K562 (cell line): ENCODE data around the gene SLC7A4. TPM values are rescaled to one million over a fixed set of nuclear protein-coding genes. Genes with fewer than 3 reads are reported as not detected.

Source experiments
- ATAC-seq: fragments of 200-7000 bp; cut with Tn5 transposase; 3 replicates; pipeline ENCODE4 v1.9.1; 2020; ENCODE audit warnings: moderate library complexity
- BruUV-seq: library from RNA; stranded (reverse); fragments of 400-500 nt; replicated peaks from 2 replicates; lab custom pipeline; 2021; lab: Mats Ljungman, UMichigan
- CTCF ChIA-PET: fragments of 300-600 bp; formaldehyde crosslinking; extraction: SDS; loops from one replicate; lab custom pipeline; 2021; ENCODE audit warnings: low intra/inter-chr PET ratio; lab: Yijun Ruan, JAX
- POLR2A ChIA-PET: fragments of 300-600, 350-650 bp; sonication (Branson Sonifier 250); formaldehyde crosslinking; extraction: SDS; loops from one replicate; lab custom pipeline; 2021; ENCODE audit warnings: antibody characterized with exemption, inconsistent platforms; lab: Yijun Ruan, JAX
- DNase-seq, 4 experiments: peaks; one replicate each; pipeline versions ENCODE4 v3.0.0 to v3.0.0-alpha.2; 2011 to 2018; ENCODE audit warnings: low spot score in 3 of 4, mixed read lengths in 3 of 4; ENCODE audit errors: extremely low read depth in 1 of 4
- FAIRE-seq: peaks from 2 replicates; lab custom pipeline; 2011; peaks lifted over from hg19 to GRCh38; lab: Jason Lieb, UNC
- H2AFZ ChIP-seq: 2 replicates; pipeline ENCODE4 v1.6.0; 2011; ENCODE audit warnings: low read depth, low read length, control low read depth, inconsistent platforms
- H3K27ac ChIP-seq: fragments of 200-600 bp; 3 replicates; pipeline ENCODE4 v1.8.0; 2011; ENCODE audit warnings: low read depth, mild to moderate bottlenecking, control low read depth, inconsistent platforms, low read length, moderate library complexity, mixed read lengths; ENCODE audit errors: extremely low read depth
- H3K27me3 ChIP-seq, 2 experiments: fragments of 300-600 bp in 1 of 2; 2 replicates in 1 of 2; 3 replicates in 1 of 2; pipeline versions ENCODE4 v1.6.0 to v1.8.0; 2011; ENCODE audit warnings: inconsistent platforms in 2 of 2, low read length in 2 of 2, mild to moderate bottlenecking in 1 of 2, mixed read lengths in 1 of 2, moderate library complexity in 1 of 2; ENCODE audit not compliant: control insufficient read depth in 2 of 2, insufficient read depth in 2 of 2
- H3K36me3 ChIP-seq: fragments of 300-600 bp; 3 replicates; pipeline ENCODE4 v1.8.0; 2011; ENCODE audit warnings: mild to moderate bottlenecking, low read length, inconsistent platforms; ENCODE audit not compliant: control insufficient read depth, insufficient read depth
- H3K4me1 ChIP-seq, 2 experiments: fragments of 200-600 bp in 1 of 2; replicated peaks in 1 of 2; 2 replicates in 1 of 2; 3 replicates in 1 of 2; pipeline versions ENCODE4 v1.5.1 to v1.8.0; 2011; ENCODE audit warnings: inconsistent platforms in 2 of 2, low read length in 2 of 2, mild to moderate bottlenecking in 1 of 2, mixed read lengths in 1 of 2, moderate library complexity in 1 of 2; ENCODE audit not compliant: control insufficient read depth in 2 of 2, insufficient read depth in 2 of 2
- H3K4me2 ChIP-seq: 2 replicates; pipeline ENCODE4 v1.6.1; 2011; ENCODE audit warnings: low read length, control low read depth, inconsistent platforms, mixed read lengths; ENCODE audit not compliant: insufficient read depth
- H3K4me3 ChIP-seq: fragments of 200-600 bp; sonication (generic), shearing (Covaris generic); 2 replicates; pipeline ENCODE4 v1.5.1; 2016; ENCODE audit warnings: control low read depth, inconsistent platforms
- H3K79me2 ChIP-seq: fragments of 200-600 bp; 3 replicates; pipeline ENCODE4 v1.8.0; 2011; ENCODE audit warnings: low read length, inconsistent platforms; ENCODE audit not compliant: control insufficient read depth, insufficient read depth
- H3K9ac ChIP-seq, 2 experiments: 2 replicates each; pipeline versions ENCODE4 v1.6.0 to v1.6.1; 2011; ENCODE audit warnings: low read depth in 2 of 2, low read length in 2 of 2, control low read depth in 1 of 2, inconsistent platforms in 1 of 2, mild to moderate bottlenecking in 1 of 2, mixed read lengths in 1 of 2; ENCODE audit not compliant: insufficient read depth in 1 of 2
- H3K9me1 ChIP-seq: one replicate; pipeline ENCODE4 v1.6.0; 2011; ENCODE audit warnings: inconsistent platforms, mild to moderate bottlenecking, low read length, moderate library complexity; ENCODE audit not compliant: control insufficient read depth, insufficient read depth
- H3K9me3 ChIP-seq: replicated peaks from 2 replicates; pipeline ENCODE4 v1.5.1; 2011; ENCODE audit warnings: low read depth, low read length, inconsistent platforms; ENCODE audit not compliant: control insufficient read depth, insufficient read depth
- H4K20me1 ChIP-seq: replicated peaks from 2 replicates; pipeline ENCODE4 v1.6.1; 2011; ENCODE audit warnings: low read length, inconsistent platforms, mixed read lengths; ENCODE audit not compliant: control insufficient read depth, insufficient read depth
- CTCF ChIP-seq, 3 experiments: IDR thresholded peaks in 2 of 3; conservative IDR thresholded peaks in 1 of 3; 2 replicates each; pipeline ENCODE4 v1.5.1; 2011 to 2012; ENCODE audit warnings: low read length in 3 of 3, mild to moderate bottlenecking in 3 of 3, control low read depth in 2 of 3, improper control_type of control experiment in 1 of 3, inconsistent platforms in 1 of 3, low read depth in 1 of 3, mixed read lengths in 1 of 3, moderate library complexity in 1 of 3; ENCODE audit not compliant: insufficient read depth in 2 of 3
- GABPB1 ChIP-seq: sonication (generic); formaldehyde crosslinking; IDR thresholded peaks from 2 replicates; pipeline ENCODE4 v1.8.0; 2022; ENCODE audit warnings: mild to moderate bottlenecking, missing genetic modification reagents
- GMEB1 ChIP-seq: fragments of 250-450 bp; sonication (Bioruptor Pico); IDR thresholded peaks from 2 replicates; pipeline ENCODE4 v1.4.0; 2020; ENCODE audit warnings: mild to moderate bottlenecking
- GTF2A2 ChIP-seq: IDR thresholded peaks from 2 replicates; pipeline ENCODE4 v1.6.1; 2016; ENCODE audit warnings: mild to moderate bottlenecking, missing genetic modification characterization, missing compliant biosample characterization
- KLF6 ChIP-seq: fragments of 250-450 bp; sonication (Bioruptor Pico); IDR thresholded peaks from 2 replicates; pipeline ENCODE4 v1.4.0; 2020; ENCODE audit warnings: mild to moderate bottlenecking, moderate library complexity, borderline replicate concordance
- MBD2 ChIP-seq: sonication (generic); IDR thresholded peaks from 2 replicates; pipeline ENCODE4 v1.6.1; 2016; ENCODE audit warnings: low read depth, borderline replicate concordance
- POLR2G ChIP-seq: fragments of 200-400 bp; formaldehyde crosslinking; IDR thresholded peaks from 2 replicates; pipeline ENCODE4 v1.6.1; 2017; ENCODE audit warnings: low read depth, mild to moderate bottlenecking, antibody characterized with exemption, low read length, moderate library complexity
- SMAD2 ChIP-seq: fragments of 150-350 bp; IDR thresholded peaks from 2 replicates; pipeline ENCODE4 v1.6.1; 2014; ENCODE audit warnings: low read depth, mild to moderate bottlenecking, low read length
- SP1 ChIP-seq: sonication (generic); formaldehyde crosslinking; IDR thresholded peaks from 2 replicates; pipeline ENCODE4 v1.8.1; 2022; ENCODE audit warnings: mild to moderate bottlenecking, missing genetic modification reagents
- STAT6 ChIP-seq: sonication (generic); formaldehyde crosslinking; IDR thresholded peaks from 2 replicates; pipeline ENCODE4 v1.8.1; 2023; ENCODE audit warnings: mild to moderate bottlenecking, missing genetic modification reagents
- TAF1 ChIP-seq: IDR thresholded peaks from 2 replicates; pipeline ENCODE4 v1.6.1; 2011; ENCODE audit warnings: mild to moderate bottlenecking, low read length, moderate library complexity; ENCODE audit not compliant: insufficient read depth, control insufficient read depth, severe bottlenecking; ENCODE audit errors: extremely low read depth
- ZNF41 ChIP-seq: fragments of 250-450 bp; sonication (Bioruptor Pico); conservative IDR thresholded peaks from 2 replicates; pipeline ENCODE4 v1.4.0; 2020; ENCODE audit warnings: mild to moderate bottlenecking
- WGBS: fragments of 100-300 bp; shearing (Covaris generic); methylation state at CpG from one replicate; pipeline ENCODE4 v1.1.6; 2016; ENCODE audit warnings: low coverage, mixed read lengths; ENCODE audit not compliant: insufficient coverage; ENCODE audit errors: missing lambda C conversion rate; 5-methylcytosine and 5-hydroxymethylcytosine counted together
- in situ Hi-C: fragments of 300-500 bp; cut with MboI; formaldehyde crosslinking; loops from 4 replicates; pipeline ENCODE4 v1.15.0; 2018; ENCODE audit warnings: inconsistent platforms, mixed read lengths
- intact Hi-C: fragments of 100-400 bp; cut with micrococcal nuclease; formaldehyde crosslinking; loops from 2 replicates; pipeline ENCODE4 v1.14.2; 2022
- polyA plus RNA-seq, 8 experiments: library from polyadenylated mRNA; depleted of rRNA in 4 of 8; stranded (reverse) in 5 of 8; unstranded in 3 of 8; fragments of >200 nt; fragmentation: Nextera tagmentation in 2 of 8; fragmentation: Illumina TruSeq in 1 of 8; extraction: Ambion mirVana in 2 of 8; extraction: Trizol in 1 of 8; gene quantifications; 2 replicates each; pipeline versions ENCODE4 v1.2.1 to v1.2.3, GENCODE V29; 2011 to 2014; ENCODE audit warnings: inconsistent platforms in 1 of 8, missing spikeins in 1 of 8
- total RNA-seq, 7 experiments: library from RNA; depleted of rRNA in 6 of 7; stranded (reverse); fragments of >200 nt in 6 of 7; fragmentation: Illumina TruSeq in 2 of 7; extraction: Trizol in 2 of 7; gene quantifications; 2 replicates each; pipeline versions ENCODE4 v1.2.1 to v1.2.3, GENCODE V29; 2011 to 2021; ENCODE audit warnings: low replicate concordance in 1 of 7

SLC7A4 gene
- total and polyA plus RNA-seq, 9 of the 15 experiments (the other 6 are each of a cell fraction or from before 2014, with no cell fraction given), result not detected

GRCh38 chr22:21054714-21055563, 22.6 kb upstream of the SLC7A4 start (continued):
- no peak for TF ChIP-seq GMEB1

- 30% methylated on average over 15 of the region's 15 CpGs for WGBS
- peak overlapping the region in 1 of 2 experiments; percentile 75; a peak in 1 of 4 replicates for H3K9ac ChIP-seq
- ChIA-PET CTCF (no interaction called here), POLR2A (interaction anchor here (0.6 to 6.1 kb wide), 10 partner anchors 9 to 840 kb away, joined by 3 to 54 read pairs (median 4); partner anchors contain the start of gene LRRC74B)
- no peak for ATAC-seq
- H3K36me3 ChIP-seq, result no peaks in the 10 kb centered on the region
- intact Hi-C loops, result no loop called here
- H3K27ac ChIP-seq, result no peak overlapping the region
- peaks cover 15% of the 10 kb centered on the region for H3K9me1 ChIP-seq
- H3K79me2 ChIP-seq, result no peaks in the 10 kb centered on the region
- H3K9me3 ChIP-seq, result no peaks in the 10 kb centered on the region
- no TSS peak for BruUV-seq
- H4K20me1 ChIP-seq, result peaks cover 37% of the 10 kb centered on the region; the same call in 1 of the 2 replicates
- no peak for FAIRE-seq
- no peak overlapping the region for H3K4me2 ChIP-seq
- no peak overlapping the region for H2AFZ ChIP-seq
- H3K27me3 ChIP-seq, result peaks cover 23 to 72% of the 10 kb centered on the region in 2 experiments; a peak in 4 of 5 replicates
- peaks cover 26 to 40% of the 10 kb centered on the region in 2 experiments for H3K4me1 ChIP-seq
- in situ Hi-C loops, result no loop called here
- H3K4me3 ChIP-seq, result no peak overlapping the region
- no peak for DNase-seq
- no peak for TF ChIP-seq SP1
- no peak for TF ChIP-seq KLF6 (CRISPR knock-in tag)
- no peak for TF ChIP-seq TAF1
- no peak for TF ChIP-seq MBD2
- no peak for TF ChIP-seq GABPB1 (CRISPR knock-in tag)
- no peak for TF ChIP-seq SMAD2
- no peak for TF ChIP-seq ZNF41 (CRISPR knock-in tag)
- TF ChIP-seq POLR2G, result no peak
- no peak for TF ChIP-seq GTF2A2 (tag)
- 0 out of 6 replicates have a peak, but pooled peaks of 1 of the 3 experiments have one; percentile 1 for TF ChIP-seq CTCF (IDR thresholded peaks at IDR 0.05 in 2 of 3, conservative IDR thresholded peaks at IDR 0.05 in 1 of 3; ENCODE audit: insufficient read depth in 2 of 3, low read depth in 1 of 3, low read length in 3 of 3)
- 0 out of 2 replicates have a peak, but pooled peaks have one; percentile 93 for TF ChIP-seq STAT6
Observed at GRCh38 chr22:21054046-21054713, 21.8 kb upstream of the SLC7A4 start.
